Midbrain (tissue), 1 donor: ENCODE data around the gene TSEN34.
"Not testable (repeated sequence)": the region's sequence is repeated elsewhere in the genome, so short reads cannot be mapped to it uniquely, and the experiment has no call there.

ENCODE experiments used
- DNase-seq: peaks from one replicate; lab custom pipeline; 2025; lab: John Stamatoyannopoulos, UW

The TSEN34 gene

GRCh38 chr19:54160854-54161253, 30.3 kb upstream of the TSEN34 start:
- no peak for DNase-seq

- peak; percentile 18 for DNase-seq
These were observed 28.8 kb upstream of the TSEN34 start for GRCh38 chr19:54162241-54162805.

- DNase-seq, result no peak
These were observed 28.2 kb upstream of the TSEN34 start for GRCh38 chr19:54162884-54163283.

- no peak for DNase-seq
These were observed 26.6 kb upstream of the TSEN34 start for GRCh38 chr19:54164369-54165068.

- no peak for DNase-seq
These were observed 25.9 kb upstream of the TSEN34 start for GRCh38 chr19:54165222-54165621.

- DNase-seq, result peak; percentile 89
These were observed 22.8 kb upstream of the TSEN34 start for GRCh38 chr19:54168174-54168917.

- no peak for DNase-seq
These were observed 21.9 kb upstream of the TSEN34 start for GRCh38 chr19:54169149-54169740.

GRCh38 chr19:54171736-54172431, 19.2 kb upstream of the TSEN34 start:
- DNase-seq, result not testable (repeated sequence)

GRCh38 chr19:54172471-54173358, 18.4 kb upstream of the TSEN34 start, which contains the start of gene TMC4:
Gene TMC4, minus strand, starts transcription at chr19:54173160. Its CDS starts 43 bp downstream, at chr19:54173117.
- no peak for DNase-seq

GRCh38 chr19:54173359-54173699, 17.8 kb upstream of the TSEN34 start:
- no peak for DNase-seq

- DNase-seq, result no peak
These were observed 16.9 kb upstream of the TSEN34 start for GRCh38 chr19:54173951-54174834.

GRCh38 chr19:54178581-54179261, 12.4 kb upstream of the TSEN34 start:
- peak; percentile 22 for DNase-seq

GRCh38 chr19:54179262-54179852, 11.8 kb upstream of the TSEN34 start:
- DNase-seq, result no peak

GRCh38 chr19:54179921-54180461, 11.1 kb upstream of the TSEN34 start:
- DNase-seq, result peak; percentile 17

GRCh38 chr19:54180691-54181091, 10.4 kb upstream of the TSEN34 start:
- no peak for DNase-seq

- DNase-seq, result not testable (repeated sequence)
These were observed 9.2 kb upstream of the TSEN34 start for GRCh38 chr19:54181894-54182293.

- no peak for DNase-seq
These were observed 7.7 kb upstream of the TSEN34 start for GRCh38 chr19:54183431-54183830.

GRCh38 chr19:54186351-54186750, 4.8 kb upstream of the TSEN34 start:
- DNase-seq, result no peak

- DNase-seq, result no peak
These were observed 4.2 kb upstream of the TSEN34 start for GRCh38 chr19:54186934-54187381.
